Activated CD4-positive, alpha-beta T cell treated with anti-CD3 and anti-CD28 coated beads, Interleukin-2, amount 50 U/mL, for 16 hours (primary cell): ENCODE measurements around the gene OR2A5.
"Not testable (repeated sequence)": the region's sequence is repeated elsewhere in the genome, so short reads cannot be mapped to it uniquely, and the experiment has no call there.

ENCODE experiments used
- DNase-seq: peaks from one replicate; pipeline ENCODE4 v3.0.0-alpha.2; 2020

OR2A5 gene

DNA sequence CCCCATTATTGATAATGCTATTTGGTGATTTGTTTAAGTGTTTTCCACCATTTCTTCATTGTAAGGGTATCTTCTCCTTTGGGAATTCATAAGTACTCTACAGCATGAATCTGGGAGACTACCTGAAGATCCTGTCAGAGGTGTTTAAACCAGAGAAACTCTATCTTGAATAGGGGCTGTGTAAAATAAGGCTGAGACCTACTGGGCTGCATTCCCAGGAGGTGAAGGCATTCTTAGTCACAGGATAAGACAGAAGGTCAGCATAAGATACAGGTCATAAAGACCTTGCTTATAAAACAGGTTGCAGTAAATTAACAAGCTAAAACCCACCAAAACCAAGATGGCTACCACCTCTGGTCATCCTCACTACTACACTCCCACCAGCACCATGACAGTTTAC lies 13.4 kb upstream of the OR2A5 start:
- DNase-seq, result no peak

- DNase-seq, result no peak
Observed at GRCh38 chr7:144036302-144036885, 12.4 kb upstream of the OR2A5 start.

- DNase-seq, result no peak
Observed at GRCh38 chr7:144037414-144038035, 11.2 kb upstream of the OR2A5 start.

DNA sequence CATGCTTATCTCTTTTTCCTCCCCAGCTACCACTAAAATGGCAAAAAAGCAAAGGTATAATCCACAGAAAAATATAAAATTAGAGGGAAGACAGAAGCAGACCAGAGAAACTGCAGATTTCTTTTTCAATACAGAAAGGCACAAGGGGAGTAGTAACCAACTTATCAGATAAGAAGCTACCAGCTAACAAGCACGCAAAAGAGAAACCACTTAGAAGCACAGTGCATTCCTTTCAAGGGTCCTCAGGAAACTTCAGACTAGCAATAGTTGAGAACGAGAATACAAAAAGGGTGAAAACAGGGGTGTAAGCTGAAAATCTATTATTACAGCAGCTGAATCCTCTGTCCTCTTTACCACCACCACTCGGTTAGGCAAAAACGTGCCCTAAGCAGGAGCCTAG lies 9.9 kb upstream of the OR2A5 start:
- DNase-seq, result no peak

DNA sequence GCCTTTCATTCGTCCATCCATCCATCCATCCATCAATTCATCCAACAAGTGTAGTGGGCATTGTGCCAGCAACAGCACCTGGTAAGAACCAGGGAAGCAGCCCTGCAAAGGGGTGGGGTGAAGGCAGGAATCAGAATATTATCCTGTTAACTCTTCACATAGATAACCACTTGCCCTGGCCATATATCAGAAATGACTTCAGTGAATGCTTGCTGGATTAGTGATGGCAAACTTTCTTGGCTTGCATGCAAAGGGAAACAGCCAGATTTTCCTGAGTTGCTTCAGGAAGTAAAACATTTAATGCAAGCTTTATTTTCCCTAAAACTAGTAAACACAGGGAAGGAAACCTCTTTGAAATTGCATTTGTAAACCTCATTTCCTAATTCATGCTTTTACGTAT lies 743 bp downstream of the OR2A5 start:
- DNase-seq, result no peak

- no peak for DNase-seq
Observed at GRCh38 chr7:144050093-144050492, 1.3 kb downstream of the OR2A5 start.

DNA sequence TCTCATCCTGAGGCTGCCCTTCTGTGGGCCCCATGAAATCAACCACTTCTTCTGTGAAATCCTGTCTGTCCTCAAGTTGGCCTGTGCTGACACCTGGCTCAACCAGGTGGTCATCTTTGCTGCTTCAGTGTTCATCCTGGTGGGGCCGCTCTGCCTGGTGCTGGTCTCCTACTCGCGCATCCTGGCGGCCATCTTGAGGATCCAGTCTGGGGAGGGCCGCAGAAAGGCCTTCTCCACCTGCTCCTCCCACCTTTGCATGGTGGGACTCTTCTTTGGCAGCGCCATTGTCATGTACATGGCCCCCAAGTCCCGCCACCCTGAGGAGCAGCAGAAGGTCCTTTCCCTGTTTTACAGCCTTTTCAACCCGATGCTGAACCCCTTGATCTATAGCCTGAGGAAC lies 2.1 kb downstream of the OR2A5 start:
- DNase-seq, result not testable (repeated sequence)

- no peak for DNase-seq
Observed at GRCh38 chr7:144057954-144058353, 9.2 kb downstream of the OR2A5 start.

DNA sequence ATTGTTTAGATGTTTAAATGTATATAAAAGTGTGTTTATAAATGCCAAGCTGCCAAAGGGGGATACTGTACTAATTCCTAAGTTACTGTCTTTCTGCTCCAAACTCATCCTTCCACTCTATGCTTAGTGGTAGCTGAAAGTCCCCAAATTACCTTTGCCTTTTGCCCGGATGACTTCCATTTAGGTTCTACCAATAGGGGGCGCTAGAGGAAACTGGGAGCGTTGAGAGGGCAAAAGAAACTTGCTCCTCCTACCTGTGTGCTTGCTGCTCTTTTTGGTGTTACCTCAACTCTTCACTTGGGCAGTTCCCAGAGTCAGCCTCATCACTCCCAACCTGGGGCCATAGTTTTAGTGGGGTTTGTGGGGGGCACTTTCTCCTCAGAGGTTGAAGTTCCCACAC lies 15.0 kb downstream of the OR2A5 start:
- DNase-seq, result peak; percentile 9

DNA sequence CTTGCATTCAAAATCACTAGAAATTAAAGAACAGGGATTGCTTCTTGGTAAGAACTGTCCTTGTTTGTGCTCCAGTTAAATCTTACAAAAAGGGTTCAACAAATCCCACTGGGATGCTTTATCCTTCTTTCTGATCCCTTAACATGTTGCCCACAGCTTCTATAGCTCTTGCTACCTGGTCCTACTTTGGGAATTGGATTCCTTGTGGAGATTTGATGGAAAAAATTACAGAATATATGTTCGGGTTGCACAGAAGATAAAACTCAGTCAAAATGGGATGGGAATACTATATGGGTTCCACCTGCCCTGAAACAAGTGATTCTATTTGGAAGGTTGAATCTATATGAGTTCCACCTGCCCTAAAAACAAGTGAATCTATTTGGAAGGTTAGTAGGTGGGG lies 20.8 kb downstream of the OR2A5 start, which contains the start of gene OR2A25:
Gene OR2A25 (plus strand): TSS at position 301 of the 400 bp plus-strand sequence. CDS start 4,409 bp downstream, outside the sequence.
- DNase-seq, result no peak

- DNase-seq, result no peak
Observed at GRCh38 chr7:144069953-144070352, 21.2 kb downstream of the OR2A5 start.

- DNase-seq, result no peak
Observed at GRCh38 chr7:144074374-144074773, 25.6 kb downstream of the OR2A5 start.

- no peak for DNase-seq
Observed at GRCh38 chr7:144085978-144086377, 37.2 kb downstream of the OR2A5 start, which contains the start of gene OR2A12. OR2A12 (plus strand) TSS chr7:144086278; CDS start chr7:144095108, 8,830 bp downstream.

DNA sequence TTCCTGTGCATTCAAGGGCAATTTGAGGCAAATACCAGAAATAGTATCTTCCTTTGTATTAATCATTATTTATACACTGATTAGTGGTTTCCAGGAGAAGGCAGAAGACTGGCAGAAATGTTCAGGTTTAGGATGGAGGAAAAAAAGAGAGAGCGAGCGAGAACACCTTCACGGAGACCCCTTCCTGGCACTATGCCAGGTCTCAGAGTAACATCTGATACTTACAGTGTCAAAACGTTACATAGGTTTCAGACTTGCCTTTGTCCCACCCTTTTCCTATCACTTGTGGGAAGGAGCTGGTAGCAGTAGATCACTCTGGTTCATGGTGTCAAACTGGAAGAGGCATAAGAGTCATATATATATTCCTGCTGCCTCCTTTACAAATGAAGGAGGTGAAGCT lies 38.0 kb downstream of the OR2A5 start:
- DNase-seq, result no peak

- no peak for DNase-seq
Observed at GRCh38 chr7:144087230-144087629, 38.5 kb downstream of the OR2A5 start.

DNA sequence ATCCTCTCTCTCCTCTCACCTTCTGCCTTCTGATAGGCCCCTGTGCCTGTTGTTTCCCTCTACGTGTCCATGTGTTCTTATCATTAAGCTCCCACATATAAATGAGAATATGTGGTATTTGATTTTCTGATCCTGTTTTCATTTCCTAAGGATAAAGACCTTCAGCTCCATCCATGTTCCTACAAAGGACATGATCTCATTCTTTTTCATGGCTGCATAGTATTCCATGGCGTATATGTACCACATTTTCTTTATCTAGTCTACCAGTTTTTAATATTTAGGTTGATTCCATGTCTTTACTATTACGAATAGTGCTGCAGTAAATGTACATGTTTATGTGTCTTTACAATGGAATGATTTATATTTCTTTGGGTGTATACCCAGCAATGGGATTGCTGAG lies 41.9 kb downstream of the OR2A5 start:
- no peak for DNase-seq

DNA sequence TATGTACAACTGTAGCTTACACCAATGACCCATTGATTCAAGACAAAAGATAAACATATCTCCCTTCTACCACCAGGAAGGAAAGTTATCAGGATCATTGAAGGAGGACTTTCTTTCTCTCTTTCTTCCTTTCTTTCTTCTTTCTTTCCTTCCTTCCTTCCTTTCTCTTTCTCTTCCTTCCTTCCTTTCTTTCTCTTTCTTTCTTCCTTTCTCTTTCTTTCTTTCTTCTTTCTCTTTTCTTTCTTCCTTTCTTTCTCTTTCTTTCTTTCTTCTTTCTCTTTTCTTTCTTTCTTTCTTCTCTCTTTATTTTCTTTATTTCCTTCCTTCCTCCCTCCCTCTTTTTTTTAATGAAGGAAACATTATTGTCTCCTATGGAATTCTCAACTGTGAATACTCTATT lies 50.0 kb downstream of the OR2A5 start:
- DNase-seq, result no peak

- DNase-seq, result no peak
Observed at GRCh38 chr7:144100607-144101006, 51.9 kb downstream of the OR2A5 start.

GRCh38 chr7:144102041-144102440 lies 53.3 kb downstream of the OR2A5 start:
- no peak for DNase-seq

DNA sequence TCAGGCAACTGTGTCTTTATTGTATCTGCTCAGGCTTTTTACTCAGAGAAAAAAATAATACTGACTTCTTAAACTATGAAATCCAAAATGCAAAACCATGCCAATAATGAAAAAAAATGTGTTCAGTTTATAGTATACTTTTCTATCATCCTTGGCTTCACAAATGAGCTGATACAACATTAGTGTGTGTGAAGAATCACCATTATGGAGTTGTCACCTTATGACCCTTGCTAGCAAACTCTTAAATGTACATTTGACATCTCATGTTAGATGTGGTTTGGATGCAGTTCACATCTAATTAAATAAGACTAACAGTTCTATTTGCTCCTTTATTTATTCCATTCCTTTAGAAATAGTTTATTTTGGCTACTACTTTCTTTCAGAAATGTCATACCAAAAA lies 56.5 kb downstream of the OR2A5 start:
- DNase-seq, result no peak
